DOHH2 (cell line): ENCODE data around the gene RPS6KA3.

Experiments
- CTCF ChIP-seq: fragments of 200-600 bp; sonication (generic); IDR thresholded peaks from one replicate; pipeline ENCODE4 v1.5.1; 2014; ENCODE audit warnings: antibody characterized with exemption, mild to moderate bottlenecking, low read depth, low read length; ENCODE audit not compliant: poor library complexity, severe bottlenecking
- EZH2phosphoT487 ChIP-seq: fragments of 200-600 bp; sonication (generic); IDR thresholded peaks from 2 replicates; pipeline ENCODE4 v1.6.1; 2017; ENCODE audit warnings: borderline replicate concordance, mild to moderate bottlenecking, antibody characterized with exemption, low read length, moderate library complexity, mixed read lengths

GRCh38 chrX:20140420-20140819, 126.3 kb downstream of the RPS6KA3 start:
- TF ChIP-seq CTCF: no peak
- no peak for TF ChIP-seq EZH2phosphoT487
